Mammary epithelial cell (primary cell): Measurements from ENCODE around the gene KRTAP19-8.

Experiments
- CTCF ChIP-seq, 2 donors: IDR thresholded peaks in 1 of 2; conservative IDR thresholded peaks in 1 of 2; 2 replicates each; pipeline ENCODE4 v1.5.1; 2011 to 2012; ENCODE audit warnings: inconsistent platforms in 2 of 2, low read length in 2 of 2, mild to moderate bottlenecking in 2 of 2, control low read depth in 1 of 2, low read depth in 1 of 2; ENCODE audit not compliant: insufficient read depth in 1 of 2; ENCODE audit errors: extremely low read depth in 1 of 2
- EZH2 ChIP-seq: IDR thresholded peaks from 2 replicates; pipeline ENCODE4 v1.6.1; 2012; ENCODE audit warnings: low read length, inconsistent platforms, borderline replicate concordance

- TF ChIP-seq CTCF (conservative IDR thresholded peaks at IDR 0.05 in 1 of 2, IDR thresholded peaks at IDR 0.05 in 1 of 2; ENCODE audit: extremely low read depth in 1 of 2, insufficient read depth in 1 of 2, low read depth in 1 of 2, low read length in 2 of 2) = no peak
- TF ChIP-seq EZH2 = no peak
Measured at GRCh38 chr21:31043471-31043870, 5.2 kb upstream of the KRTAP19-8 start.
